OCI-LY7 (cell line): ENCODE measurements around the gene HSPA14.

Experiments used
- CTCF ChIP-seq: fragments of 200-600 bp; sonication (generic); conservative IDR thresholded peaks from 2 replicates; pipeline ENCODE4 v1.5.1; 2014; ENCODE audit warnings: mild to moderate bottlenecking, antibody characterized with exemption, low read length, moderate library complexity, mixed read lengths
- EZH2phosphoT487 ChIP-seq: fragments of 200-600 bp; sonication (generic); IDR thresholded peaks from 2 replicates; pipeline ENCODE4 v1.6.1; 2018; ENCODE audit warnings: low read depth, borderline replicate concordance, mild to moderate bottlenecking, mixed run types, antibody characterized with exemption, low read length, moderate library complexity, mixed read lengths

- no peak for TF ChIP-seq CTCF
- TF ChIP-seq EZH2phosphoT487 = no peak
These were observed 21.7 kb downstream of the HSPA14 start for GRCh38 chr10:14859775-14860174.
